Mucosa of stomach (tissue), 1 donor: ENCODE data around the gene TRPV4.
"Not testable (repeated sequence)": the region's sequence is repeated elsewhere in the genome, so short reads cannot be mapped to it uniquely, and the experiment has no call there.

ENCODE experiments used
- H3K27me3 ChIP-seq: one replicate; pipeline ENCODE4 v1.7.0; 2013; ENCODE audit warnings: mild to moderate bottlenecking, low read length; ENCODE audit not compliant: control insufficient read depth, insufficient read depth
- H3K36me3 ChIP-seq: one replicate; pipeline ENCODE4 v1.7.0; 2013; ENCODE audit warnings: low read length; ENCODE audit not compliant: control insufficient read depth, insufficient read depth
- H3K4me1 ChIP-seq: one replicate; pipeline ENCODE4 v1.7.0; 2013; ENCODE audit warnings: mild to moderate bottlenecking, low read length; ENCODE audit not compliant: control insufficient read depth, insufficient read depth
- H3K4me3 ChIP-seq: one replicate; pipeline ENCODE4 v1.7.0; 2013; ENCODE audit warnings: low read length
- H3K9ac ChIP-seq: one replicate; pipeline ENCODE4 v1.7.0; 2013; ENCODE audit warnings: mild to moderate bottlenecking, low read length, moderate library complexity
- H3K9me3 ChIP-seq: one replicate; pipeline ENCODE4 v1.7.0; 2013; ENCODE audit warnings: mild to moderate bottlenecking, low read length, moderate library complexity; ENCODE audit not compliant: control insufficient read depth
- donor health status: Pancreatic carcinoma.

Gene TRPV4

DNA sequence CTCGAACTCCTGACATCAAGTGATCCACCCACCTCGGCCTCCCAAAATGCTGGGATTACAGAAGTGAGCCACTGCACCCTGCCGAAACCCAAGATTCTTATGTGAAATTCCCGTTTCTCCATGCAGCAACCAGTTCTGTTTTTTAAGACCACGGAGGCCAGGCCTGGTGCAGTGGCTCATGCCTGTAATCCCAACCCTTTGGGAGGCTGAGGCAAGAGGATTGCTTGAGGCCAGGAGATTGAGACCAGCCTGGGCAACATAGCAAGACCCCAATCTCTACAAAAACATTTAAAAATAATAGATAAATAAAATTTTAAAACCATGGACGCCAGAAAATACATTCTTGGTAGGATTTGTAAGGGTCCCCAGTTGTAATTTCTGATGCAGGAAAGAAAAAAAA lies 17.3 kb upstream of the TRPV4 start:
- H3K4me1 ChIP-seq = peaks cover 12% of the 10 kb centered on the region
- H3K36me3 ChIP-seq, H3K9me3 ChIP-seq, H3K27me3 ChIP-seq, H3K9ac ChIP-seq, H3K4me3 ChIP-seq: not testable (repeated sequence)

DNA sequence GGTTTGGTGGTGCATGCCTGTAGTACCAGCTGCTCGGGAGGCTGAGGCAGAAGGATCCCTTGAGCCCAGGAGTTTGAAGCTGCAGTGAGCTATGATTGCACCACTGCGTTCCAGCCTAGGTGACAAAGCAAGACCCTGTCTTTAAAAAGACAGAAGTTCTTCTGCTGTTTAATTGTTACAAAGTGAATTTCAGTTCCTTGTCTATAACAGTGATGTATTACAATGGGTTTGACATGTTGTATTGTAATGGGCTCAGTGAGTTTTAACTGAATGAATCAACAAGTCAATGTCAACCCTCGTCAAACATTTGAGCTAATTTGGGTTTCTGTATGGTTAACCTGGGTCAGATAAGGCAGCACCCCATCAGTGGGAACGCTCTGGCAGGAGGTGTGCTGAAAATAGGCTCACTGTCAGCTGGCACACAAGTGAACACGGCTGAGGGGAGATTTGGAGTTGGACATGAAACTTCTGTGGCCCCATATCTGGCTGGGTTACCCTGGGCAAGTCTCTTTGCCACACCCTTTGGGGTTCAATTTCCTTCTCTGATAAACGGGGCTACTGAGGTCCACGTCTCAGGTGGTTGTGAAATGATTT lies 14.0 kb upstream of the TRPV4 start:
- H3K27me3 ChIP-seq = no peaks in the 10 kb centered on the region
- no peaks in the 10 kb centered on the region for H3K9me3 ChIP-seq
- H3K4me1 ChIP-seq = peaks cover 17% of the 10 kb centered on the region
- no peak overlapping the region for H3K4me3 ChIP-seq
- no peak overlapping the region for H3K9ac ChIP-seq
- H3K36me3 ChIP-seq = no peaks in the 10 kb centered on the region

DNA sequence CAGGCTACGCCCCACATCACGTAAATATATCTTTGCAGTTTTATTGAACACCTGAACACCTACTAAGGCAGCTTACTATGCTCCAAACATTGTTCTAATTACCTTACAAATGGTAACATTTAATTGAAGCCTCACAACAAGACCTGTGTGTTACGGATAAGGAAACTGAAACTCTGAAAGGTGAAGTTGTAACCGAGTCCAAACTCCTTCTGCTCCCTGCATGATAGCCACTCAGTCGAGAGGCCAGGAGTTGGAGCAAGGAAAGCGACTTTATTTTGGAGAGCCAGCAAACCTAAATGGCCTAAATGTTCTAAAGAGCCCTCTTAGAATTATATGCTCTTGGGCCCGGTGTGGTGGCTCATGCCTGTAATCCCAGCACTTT lies 12.6 kb upstream of the TRPV4 start:
- Histone ChIP-seq H3K9me3 (no peaks in the 10 kb centered on the region), H3K9ac (peak overlapping the region; percentile 12), H3K36me3 (no peaks in the 10 kb centered on the region), H3K4me3 (no peak overlapping the region), H3K4me1 (peaks cover 17% of the 10 kb centered on the region), H3K27me3 (no peaks in the 10 kb centered on the region)

DNA sequence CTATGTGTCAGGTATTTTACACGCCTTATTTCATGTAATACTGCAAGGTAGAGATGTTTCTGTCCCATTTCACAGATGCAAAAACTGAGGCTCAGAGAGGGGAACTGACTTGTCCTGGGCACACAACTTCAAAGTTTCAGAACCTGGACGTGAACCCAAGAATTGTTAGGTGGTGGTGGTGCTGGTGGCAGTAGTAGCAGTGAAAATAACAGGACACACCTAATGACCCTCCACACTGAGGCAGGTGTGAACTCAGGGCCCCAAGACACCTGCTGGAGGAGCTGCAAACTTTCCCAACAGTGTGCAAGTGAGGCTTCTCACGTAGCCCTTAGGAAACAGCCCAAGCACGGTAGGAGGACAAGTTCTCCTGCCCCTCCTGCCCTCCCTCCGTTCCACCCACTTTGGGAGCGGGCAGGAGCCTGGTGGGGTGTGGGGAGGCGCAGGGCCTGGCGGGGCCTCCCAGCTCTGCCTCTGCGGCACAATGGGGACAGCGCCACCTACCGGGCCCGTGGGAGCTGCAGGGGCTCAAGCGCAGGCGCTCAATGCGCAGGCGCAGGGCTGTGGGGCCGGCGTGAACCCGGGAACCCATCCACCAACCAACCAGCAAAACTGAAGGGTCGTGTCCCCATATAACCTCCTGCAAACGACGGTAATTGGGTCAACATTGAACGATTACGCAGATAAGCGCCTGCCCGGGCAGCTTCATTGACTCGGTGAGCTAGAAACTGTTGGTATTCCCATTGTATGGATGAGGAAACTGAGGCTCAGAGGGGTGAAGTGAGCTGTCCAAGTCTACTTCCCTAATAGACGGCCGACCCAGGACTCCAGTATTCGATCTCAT lies 12.0 kb upstream of the TRPV4 start:
- H3K27me3 ChIP-seq = no peaks in the 10 kb centered on the region
- H3K9ac ChIP-seq = peak overlapping the region; percentile 12
- no peaks in the 10 kb centered on the region for H3K9me3 ChIP-seq
- H3K4me3 ChIP-seq = no peak overlapping the region
- H3K36me3 ChIP-seq = no peaks in the 10 kb centered on the region
- peaks cover 17% of the 10 kb centered on the region for H3K4me1 ChIP-seq

DNA sequence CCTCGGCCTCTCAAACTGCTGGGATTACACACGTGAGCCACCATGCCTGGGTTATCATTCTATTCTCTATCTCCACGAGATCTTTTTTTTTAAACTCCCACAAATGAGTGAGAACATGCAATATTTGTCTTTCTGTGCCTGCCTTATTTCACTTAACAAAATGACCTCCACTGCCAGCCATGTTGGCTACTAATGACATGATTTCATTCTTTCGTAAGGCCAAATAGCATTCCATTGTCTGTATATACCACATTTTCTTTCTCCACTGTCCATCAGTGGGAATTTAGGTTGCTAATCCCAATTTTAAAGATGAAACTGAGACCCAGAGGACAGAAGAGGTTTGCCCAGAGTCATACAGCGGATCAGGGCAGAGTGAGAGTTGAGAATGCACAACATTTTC lies 10.9 kb upstream of the TRPV4 start:
- H3K36me3 ChIP-seq = no peaks in the 10 kb centered on the region

DNA sequence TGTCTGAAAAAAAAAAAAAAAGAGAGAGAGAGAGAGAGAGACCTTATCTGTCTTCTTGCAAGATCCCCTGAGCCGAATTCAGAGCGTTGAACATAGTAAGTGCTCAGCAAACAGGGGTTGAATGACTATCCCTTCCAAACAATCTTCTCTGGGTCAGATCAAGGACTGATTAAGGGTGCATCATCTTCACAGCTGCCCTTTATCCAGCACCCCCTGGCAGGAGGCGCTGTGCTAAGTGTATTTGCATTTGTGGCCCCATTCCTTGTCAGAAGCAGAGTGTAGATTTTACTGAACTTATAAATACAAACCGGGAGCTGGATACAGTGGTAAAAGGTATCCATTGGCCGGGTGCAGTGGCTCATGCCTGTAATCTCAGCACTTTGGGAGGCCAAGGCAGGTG lies 8.8 kb upstream of the TRPV4 start:
- H3K36me3 ChIP-seq = no peaks in the 10 kb centered on the region
- H3K27me3 ChIP-seq = no peaks in the 10 kb centered on the region
- no peak overlapping the region for H3K4me3 ChIP-seq
- no peaks in the 10 kb centered on the region for H3K9me3 ChIP-seq
- H3K9ac ChIP-seq = no peak overlapping the region
- peaks cover 9% of the 10 kb centered on the region for H3K4me1 ChIP-seq

More for the DNA sequence above, 10.9 kb upstream of the TRPV4 start:
- Histone ChIP-seq H3K4me1 (peaks cover 17% of the 10 kb centered on the region), H3K27me3 (no peaks in the 10 kb centered on the region), H3K4me3 (no peak overlapping the region), H3K9me3 (no peaks in the 10 kb centered on the region), H3K9ac (no peak overlapping the region)

GRCh38 chr12:109841356-109841755 lies 8.2 kb upstream of the TRPV4 start:
- Histone ChIP-seq H3K4me3 (no peak overlapping the region), H3K27me3 (no peaks in the 10 kb centered on the region)

GRCh38 chr12:109840305-109841074 lies 7.3 kb upstream of the TRPV4 start:
- Histone ChIP-seq H3K9ac (no peak overlapping the region), H3K27me3 (no peaks in the 10 kb centered on the region), H3K9me3 (no peaks in the 10 kb centered on the region), H3K4me3 (no peak overlapping the region), H3K4me1 (peaks cover 5% of the 10 kb centered on the region), H3K36me3 (no peaks in the 10 kb centered on the region)

More at GRCh38 chr12:109841356-109841755, 8.2 kb upstream of the TRPV4 start:
- Histone ChIP-seq H3K9ac (no peak overlapping the region), H3K9me3 (no peaks in the 10 kb centered on the region), H3K4me1 (peaks cover 8% of the 10 kb centered on the region), H3K36me3 (no peaks in the 10 kb centered on the region)

- H3K36me3 ChIP-seq = no peaks in the 10 kb centered on the region
- no peak overlapping the region for H3K9ac ChIP-seq
- no peaks in the 10 kb centered on the region for H3K9me3 ChIP-seq
- H3K27me3 ChIP-seq = no peaks in the 10 kb centered on the region
- no peak overlapping the region for H3K4me3 ChIP-seq
- no peaks in the 10 kb centered on the region for H3K4me1 ChIP-seq
Observed at GRCh38 chr12:109839444-109839843, 6.2 kb upstream of the TRPV4 start.

GRCh38 chr12:109836916-109837315 lies 3.7 kb upstream of the TRPV4 start:
- Histone ChIP-seq H3K27me3 (peaks cover 16% of the 10 kb centered on the region), H3K9me3 (no peaks in the 10 kb centered on the region), H3K9ac (no peak overlapping the region), H3K4me1 (peaks cover 6% of the 10 kb centered on the region), H3K4me3 (no peak overlapping the region), H3K36me3 (no peaks in the 10 kb centered on the region)

GRCh38 chr12:109835827-109836226 lies 2.6 kb upstream of the TRPV4 start:
- no peaks in the 10 kb centered on the region for H3K36me3 ChIP-seq
- no peaks in the 10 kb centered on the region for H3K9me3 ChIP-seq
- H3K27me3 ChIP-seq = peaks cover 20% of the 10 kb centered on the region
- no peak overlapping the region for H3K9ac ChIP-seq
- H3K4me3 ChIP-seq = no peak overlapping the region
- peaks cover 7% of the 10 kb centered on the region for H3K4me1 ChIP-seq
